H1 (cell line): Measurements from ENCODE around the gene ZDHHC22. TPM values are rescaled to one million over a fixed set of nuclear protein-coding genes. Genes with fewer than 3 reads are reported as not detected.

Experiments used
- CTCF ChIA-PET: fragments of 300-600 bp; sonication (Branson Sonifier 250); formaldehyde crosslinking; loops from one replicate; lab custom pipeline; 2021; ENCODE audit not compliant: partially characterized antibody; lab: Charles Lee
- POLR2A ChIA-PET: fragments of 300-600 bp; sonication (Branson Sonifier 250); formaldehyde crosslinking; loops from one replicate; lab custom pipeline; 2021; ENCODE audit warnings: inconsistent platforms; ENCODE audit not compliant: partially characterized antibody; lab: Charles Lee
- DNase-seq, 2 experiments: peaks; one replicate each; pipeline versions ENCODE4 v3.0.0 to v3.0.0-alpha.2; 2010 to 2022; ENCODE audit warnings: low spot score in 2 of 2, low read depth in 1 of 2, mixed read lengths in 1 of 2
- FAIRE-seq: peaks from 2 replicates; lab custom pipeline; 2011; peaks lifted over from hg19 to GRCh38; lab: Jason Lieb, UNC
- H2AFZ ChIP-seq: 2 replicates; pipeline ENCODE4 v1.8.1; 2012; ENCODE audit warnings: low read length, inconsistent platforms
- H2AK5ac ChIP-seq: 2 replicates; pipeline ENCODE4 v1.6.1; 2013; ENCODE audit warnings: low read depth, low read length
- H2BK120ac ChIP-seq: replicated peaks from 2 replicates; pipeline ENCODE3; 2013; ENCODE audit warnings: low read depth, low read length, inconsistent platforms
- H2BK12ac ChIP-seq: 2 replicates; pipeline ENCODE4 v1.6.1; 2013; ENCODE audit warnings: low read depth, low read length
- H2BK15ac ChIP-seq: 2 replicates; pipeline ENCODE4 v1.6.1; 2013; ENCODE audit warnings: low read length
- H2BK20ac ChIP-seq: 2 replicates; pipeline ENCODE4 v1.6.1; 2013; ENCODE audit warnings: low read length
- H2BK5ac ChIP-seq: 2 replicates; pipeline ENCODE4 v1.6.1; 2013; ENCODE audit warnings: low read depth, low read length
- H3K14ac ChIP-seq: 2 replicates; pipeline ENCODE4 v1.6.1; 2013; ENCODE audit warnings: inconsistent platforms; ENCODE audit not compliant: insufficient read length
- H3K18ac ChIP-seq: 2 replicates; pipeline ENCODE4 v1.6.1; 2013; ENCODE audit warnings: low read length; ENCODE audit errors: extremely low read depth
- H3K23ac ChIP-seq: 2 replicates; pipeline ENCODE4 v1.6.1; 2013; ENCODE audit warnings: inconsistent platforms; ENCODE audit not compliant: insufficient read length
- H3K23me2 ChIP-seq: 2 replicates; pipeline ENCODE4 v1.6.1; 2013; ENCODE audit warnings: low read depth, low read length
- H3K27ac ChIP-seq: 2 replicates; pipeline ENCODE4 v1.6.1; 2011; ENCODE audit warnings: low read depth, low read length, inconsistent platforms
- H3K27me3 ChIP-seq, 4 experiments: replicated peaks in 1 of 4; 1 replicate in 1 of 4; 2 replicates in 3 of 4; pipeline versions ENCODE4 v1.6.1 to v1.8.1; 2011 to 2013; ENCODE audit warnings: low read length in 3 of 4, mild to moderate bottlenecking in 3 of 4, inconsistent platforms in 2 of 4, mixed read lengths in 2 of 4, moderate library complexity in 1 of 4; ENCODE audit not compliant: control insufficient read depth in 3 of 4, insufficient read depth in 3 of 4; ENCODE audit errors: extremely low read depth in 1 of 4
- H3K36me3 ChIP-seq, 4 experiments: 2 replicates each; pipeline versions ENCODE4 v1.6.1 to v1.8.1; 2011 to 2013; ENCODE audit warnings: mild to moderate bottlenecking in 4 of 4, low read length in 3 of 4, moderate library complexity in 2 of 4, control low read depth in 1 of 4, inconsistent platforms in 1 of 4; ENCODE audit not compliant: insufficient read depth in 4 of 4, control insufficient read depth in 2 of 4
- H3K4ac ChIP-seq: replicated peaks from 2 replicates; pipeline ENCODE3; 2013; ENCODE audit warnings: low read length, low read depth, mixed read lengths, inconsistent platforms; ENCODE audit not compliant: insufficient read length
- H3K4me1 ChIP-seq, 4 experiments: replicated peaks in 1 of 4; 1 replicate in 1 of 4; 2 replicates in 3 of 4; pipeline versions ENCODE4 v1.6.1 to v1.8.1; 2011 to 2013; ENCODE audit warnings: low read length in 3 of 4, inconsistent platforms in 2 of 4, mixed read lengths in 1 of 4; ENCODE audit not compliant: insufficient read depth in 4 of 4, control insufficient read depth in 3 of 4
- H3K4me2 ChIP-seq, 2 experiments: 2 replicates each; pipeline versions ENCODE4 v1.6.1 to v1.8.1; 2011 to 2013; ENCODE audit warnings: low read depth in 2 of 2, low read length in 2 of 2, control low read depth in 1 of 2, inconsistent platforms in 1 of 2, mild to moderate bottlenecking in 1 of 2; ENCODE audit not compliant: insufficient read depth in 1 of 2
- H3K4me3 ChIP-seq, 4 experiments: fragments of 200-600, 300-600 bp in 1 of 4; sonication (generic), shearing (Covaris generic), sonication (Bioruptor Twin) in 1 of 4; 2 replicates each; pipeline versions ENCODE4 v1.5.1 to v1.8.1; 2011 to 2016; ENCODE audit warnings: low read length in 4 of 4, low read depth in 3 of 4, control low read depth in 2 of 4, inconsistent platforms in 2 of 4, mild to moderate bottlenecking in 2 of 4, mixed read lengths in 1 of 4, moderate library complexity in 1 of 4; ENCODE audit not compliant: insufficient read depth in 2 of 4; ENCODE audit errors: extremely low read depth in 1 of 4
- H3K56ac ChIP-seq: replicated peaks from 2 replicates; pipeline ENCODE3; 2013; ENCODE audit warnings: low read depth, mild to moderate bottlenecking, mixed read lengths, low read length, inconsistent platforms; ENCODE audit not compliant: insufficient read length
- H3K79me1 ChIP-seq: 2 replicates; pipeline ENCODE4 v1.6.1; 2013; ENCODE audit warnings: low read depth, low read length, control low read depth
- H3K79me2 ChIP-seq, 2 experiments: 2 replicates each; pipeline versions ENCODE4 v1.6.1 to v1.8.1; 2012 to 2013; ENCODE audit warnings: low read length in 2 of 2, mild to moderate bottlenecking in 2 of 2, inconsistent platforms in 1 of 2; ENCODE audit not compliant: insufficient read depth in 2 of 2, control insufficient read depth in 1 of 2
- H3K9ac ChIP-seq, 4 experiments: replicated peaks in 1 of 4; 1 replicate in 1 of 4; 2 replicates in 3 of 4; pipeline versions ENCODE4 v1.6.1 to v1.8.1; 2011 to 2013; ENCODE audit warnings: low read depth in 3 of 4, low read length in 3 of 4, control low read depth in 2 of 4, mild to moderate bottlenecking in 2 of 4, moderate library complexity in 2 of 4, inconsistent platforms in 1 of 4; ENCODE audit errors: extremely low read depth in 1 of 4
- H3K9me3 ChIP-seq, 2 experiments: 2 replicates each; pipeline versions ENCODE4 v1.6.1 to v1.8.1; 2012 to 2013; ENCODE audit warnings: mild to moderate bottlenecking in 2 of 2, moderate library complexity in 2 of 2, control low read depth in 1 of 2, inconsistent platforms in 1 of 2, low read depth in 1 of 2, low read length in 1 of 2, mixed read lengths in 1 of 2; ENCODE audit not compliant: insufficient read depth in 2 of 2
- H4K20me1 ChIP-seq, 2 experiments: replicated peaks in 1 of 2; 2 replicates each; pipeline versions ENCODE3 to v1.8.1; 2011 to 2013; ENCODE audit warnings: inconsistent platforms in 2 of 2, low read length in 2 of 2, mild to moderate bottlenecking in 1 of 2; ENCODE audit not compliant: insufficient read depth in 2 of 2, control insufficient read depth in 1 of 2
- H4K5ac ChIP-seq: 2 replicates; pipeline ENCODE4 v1.6.1; 2013; ENCODE audit warnings: low read length, low read depth, mixed read lengths, inconsistent platforms; ENCODE audit not compliant: insufficient read length
- H4K8ac ChIP-seq: 2 replicates; pipeline ENCODE4 v1.8.0; 2013; ENCODE audit warnings: mild to moderate bottlenecking, moderate library complexity, low read length, inconsistent platforms; ENCODE audit not compliant: insufficient read depth; ENCODE audit errors: extremely low read depth
- H4K91ac ChIP-seq: replicated peaks from 2 replicates; pipeline ENCODE3; 2013; ENCODE audit warnings: low read length, mixed read lengths, inconsistent platforms; ENCODE audit not compliant: insufficient read length
- EP300 ChIP-seq, 2 experiments: IDR thresholded peaks; 1 replicate in 1 of 2; 2 replicates in 1 of 2; pipeline ENCODE4 v1.6.1; 2011 to 2012; ENCODE audit warnings: low read depth in 2 of 2, low read length in 2 of 2, mild to moderate bottlenecking in 2 of 2, borderline replicate concordance in 1 of 2, inconsistent platforms in 1 of 2, moderate library complexity in 1 of 2
- GTF2F1 ChIP-seq: IDR thresholded peaks from 2 replicates; pipeline ENCODE4 v1.6.1; 2012; ENCODE audit warnings: low read depth, low read length, improper control_type of control experiment, borderline replicate concordance
- HDAC6 ChIP-seq: IDR thresholded peaks from one replicate; pipeline ENCODE4 v1.7.1; 2012; ENCODE audit warnings: low read depth, mild to moderate bottlenecking, inconsistent platforms, low read length, moderate library complexity
- JUN ChIP-seq: IDR thresholded peaks from 2 replicates; pipeline ENCODE4 v1.6.1; 2011; ENCODE audit warnings: low read depth, mild to moderate bottlenecking, improper control_type of control experiment, low read length
- POLR2AphosphoS5 ChIP-seq: IDR thresholded peaks from 2 replicates; pipeline ENCODE4 v1.6.1; 2011; ENCODE audit warnings: low read depth, low read length
- RAD21 ChIP-seq, 2 experiments: IDR thresholded peaks in 1 of 2; conservative IDR thresholded peaks in 1 of 2; 2 replicates each; pipeline ENCODE4 v1.6.1; 2011; ENCODE audit warnings: low read depth in 2 of 2, low read length in 2 of 2, improper control_type of control experiment in 1 of 2, inconsistent platforms in 1 of 2, mild to moderate bottlenecking in 1 of 2, moderate library complexity in 1 of 2
- RBBP5 ChIP-seq: IDR thresholded peaks from 2 replicates; pipeline ENCODE4 v1.7.1; 2012; ENCODE audit warnings: low read depth, mild to moderate bottlenecking, inconsistent platforms, low read length, moderate library complexity, borderline replicate concordance
- RFX5 ChIP-seq: IDR thresholded peaks from 2 replicates; pipeline ENCODE4 v1.6.1; 2011; ENCODE audit warnings: low read depth, low read length, improper control_type of control experiment, borderline replicate concordance
- SIRT6 ChIP-seq: IDR thresholded peaks from one replicate; pipeline ENCODE4 v1.7.1; 2012; ENCODE audit warnings: low read length, inconsistent platforms
- SP4 ChIP-seq: IDR thresholded peaks from 2 replicates; pipeline ENCODE4 v1.6.1; 2012; ENCODE audit warnings: low read length, inconsistent platforms
- TCF12 ChIP-seq: IDR thresholded peaks from 2 replicates; pipeline ENCODE4 v1.6.1; 2011; ENCODE audit warnings: low read depth, mild to moderate bottlenecking, low read length
- WGBS, 2 experiments: shearing (Covaris generic) in 1 of 2; methylation state at CpG; one replicate each; pipeline versions ENCODE4 v1.1.6 to v1.1.7; 2013 to 2015; ENCODE audit warnings: low lambda C conversion rate in 2 of 2, mixed read lengths in 2 of 2, inconsistent platforms in 1 of 2, low coverage in 1 of 2, missing lambda C conversion rate in 1 of 2; ENCODE audit not compliant: insufficient replicate concordance in 2 of 2, insufficient coverage in 1 of 2, insufficient read length in 1 of 2; ENCODE audit errors: extremely low coverage in 1 of 2, missing lambda C conversion rate in 1 of 2; 5-methylcytosine and 5-hydroxymethylcytosine counted together
- polyA plus RNA-seq, 7 experiments: library from polyadenylated mRNA; depleted of rRNA in 3 of 7; stranded (reverse) in 5 of 7; unstranded in 2 of 7; fragments of >200 nt in 5 of 7; fragments of 200-250 nt in 2 of 7; gene quantifications; 1 replicate in 5 of 7; 2 replicates in 1 of 7; 4 replicates in 1 of 7; pipeline versions ENCODE4 v1.2.1 to v1.2.3, GENCODE V29; 2011 to 2013; ENCODE audit warnings: missing spikeins in 2 of 7, mixed read lengths in 2 of 7
- total RNA-seq: library from RNA; stranded (reverse); fragmentation: NEBNext Ultra II Directional; extraction: Animal tissue kit (Norgen Biotek cat#: 25700); gene quantifications from 2 replicates; pipeline ENCODE4 v1.2.1, GENCODE V29; 2021

Gene ZDHHC22
- total and polyA plus RNA-seq, 2 of the 8 experiments (the other 6 are each of a cell fraction or from before 2014, with no cell fraction given) = 23.8 to 55.2 TPM

- peaks cover 0 to 2% (median 0%) of the 10 kb centered on the region in 4 experiments; a peak in 1 of 7 replicates for H3K27me3 ChIP-seq
- no peak for TF ChIP-seq SP4
- TF ChIP-seq EP300 (IDR thresholded peaks at IDR 0.05; ENCODE audit: borderline replicate concordance in 1 of 2, low read depth in 2 of 2, low read length in 2 of 2) = no peak
- no peak for TF ChIP-seq RFX5
- no peak for TF ChIP-seq RBBP5
- no peak for TF ChIP-seq RAD21 (IDR thresholded peaks at IDR 0.05 in 1 of 2, conservative IDR thresholded peaks at IDR 0.05 in 1 of 2; ENCODE audit: low read depth in 2 of 2, low read length in 2 of 2)
- no peak for TF ChIP-seq TCF12
- no peak for TF ChIP-seq HDAC6
- no peak for TF ChIP-seq SIRT6
- no peak for TF ChIP-seq POLR2AphosphoS5
- TF ChIP-seq JUN = no peak
- no peak for TF ChIP-seq GTF2F1
- TF ChIP-seq, all 59 proteins: peak for 0
- Histone ChIP-seq H2AK5ac (no peak overlapping the region), H3K56ac (no peak overlapping the region), H2BK15ac (no peak overlapping the region), H2BK120ac (no peak overlapping the region), H4K91ac (no peak overlapping the region), H4K20me1 (no peaks in the 10 kb centered on the region), H3K9ac (no peak overlapping the region), H3K23me2 (peaks cover 8% of the 10 kb centered on the region), H3K79me2 (no peaks in the 10 kb centered on the region), H3K4me1 (peaks cover 20 to 36% (median 24%) of the 10 kb centered on the region in 4 experiments), H2BK5ac (0 out of 2 replicates have a peak overlapping the region, but pooled peaks have one; percentile 4), H3K27ac (no peak overlapping the region), H3K23ac (no peak overlapping the region), H2BK20ac (no peak overlapping the region), H4K5ac (no peak overlapping the region), H3K18ac (no peak overlapping the region), H4K8ac (no peak overlapping the region), H3K9me3 (no peaks in the 10 kb centered on the region), H2BK12ac (no peak overlapping the region; the same call in 1 of the 2 replicates), H3K14ac (no peak overlapping the region), H3K4me3 (peak overlapping the region; percentile 62 to 79 (median 68); a peak in 4 of 8 replicates), H3K4ac (no peak overlapping the region), H3K36me3 (no peaks in the 10 kb centered on the region), H3K4me2 (peak overlapping the region; percentile 83 to 88), H3K79me1 (no peaks in the 10 kb centered on the region), H2AFZ (no peak overlapping the region)
- CTCF ChIA-PET = interaction anchor here (0.6 to 56.8 kb wide), 25 partner anchors 9 to 277 kb away, joined by 3 to 1490 read pairs (median 5); partner anchors contain the start of genes CIPC and ZDHHC22
- DNase-seq (no peak), FAIRE-seq (no peak)
- 75% methylated on average over 9 of the region's 9 CpGs; no CpG with 5 or more reads in 1 of the 2 experiments for WGBS, 2 experiments
- POLR2A ChIA-PET = interaction anchor here (0.8 to 9.3 kb wide), 11 partner anchors 9 to 164 kb away, joined by 3 to 69 read pairs (median 5); partner anchors contain the start of genes CIPC and ZDHHC22
These were observed 17.9 kb downstream of the ZDHHC22 start for GRCh38 chr14:77123381-77124325.
